Neural cell (in vitro differentiated cells): ENCODE results near the gene SLC6A7. TPM values are rescaled to one million over a fixed set of nuclear protein-coding genes. Genes with fewer than 3 reads are reported as not detected.

Experiments used
- H2AFZ ChIP-seq: fragments of 200-600, 300-800 bp; sonication (generic), shearing (Covaris generic); 2 replicates; pipeline ENCODE4 v1.6.0; 2014; ENCODE audit warnings: low read depth, mild to moderate bottlenecking, antibody characterized with exemption, low read length, moderate library complexity
- H3F3A ChIP-seq: fragments of 200-600 bp; shearing (Covaris generic); 2 replicates; pipeline ENCODE4 v1.6.1; 2016; ENCODE audit warnings: mild to moderate bottlenecking, moderate library complexity, mixed read lengths, antibody characterized with exemption, low read length; ENCODE audit not compliant: insufficient read depth, poor library complexity, severe bottlenecking
- H3K27ac ChIP-seq: fragments of 200-600, 300-800 bp; sonication (generic), shearing (Covaris generic); 2 replicates; pipeline ENCODE4 v1.5.1; 2014; ENCODE audit warnings: mild to moderate bottlenecking, low read length, moderate library complexity
- H3K27me3 ChIP-seq: fragments of 300-800, 200-600 bp; sonication (generic), shearing (Covaris generic); 2 replicates; pipeline ENCODE4 v1.6.0; 2014; ENCODE audit warnings: mild to moderate bottlenecking, low read depth, low read length, moderate library complexity; ENCODE audit not compliant: insufficient read depth
- H3K36me3 ChIP-seq: fragments of 300-800, 200-600 bp; sonication (generic), shearing (Covaris generic); 2 replicates; pipeline ENCODE4 v1.5.1; 2014; ENCODE audit warnings: mild to moderate bottlenecking, antibody characterized with exemption, low read length, moderate library complexity; ENCODE audit not compliant: insufficient read depth
- H3K4me2 ChIP-seq: fragments of 300-800, 200-600 bp; sonication (generic), shearing (Covaris generic); 2 replicates; pipeline ENCODE4 v1.6.0; 2014; ENCODE audit warnings: mild to moderate bottlenecking, low read length
- H3K4me3 ChIP-seq: fragments of 300-800, 200-600 bp; sonication (generic), shearing (Covaris generic); 2 replicates; pipeline ENCODE4 v1.5.1; 2014; ENCODE audit warnings: mild to moderate bottlenecking, low read length, moderate library complexity
- H3K79me2 ChIP-seq: fragments of 200-600 bp; shearing (Covaris generic); replicated peaks from 2 replicates; pipeline ENCODE4 v1.6.0; 2014; ENCODE audit warnings: mild to moderate bottlenecking, low read length, moderate library complexity; ENCODE audit not compliant: insufficient read depth
- H3K9ac ChIP-seq: fragments of 300-800, 200-600 bp; sonication (generic), shearing (Covaris generic); 2 replicates; pipeline ENCODE4 v1.6.1; 2016; ENCODE audit warnings: mild to moderate bottlenecking, low read length, mixed read lengths
- H3K9me2 ChIP-seq: fragments of 200-600 bp; shearing (Covaris generic); 2 replicates; pipeline ENCODE4 v1.6.1; 2016; ENCODE audit warnings: mild to moderate bottlenecking, low read length, mixed read lengths; ENCODE audit not compliant: insufficient read depth
- H3K9me3 ChIP-seq: fragments of 200-600, 300-800 bp; sonication (generic), shearing (Covaris generic); 2 replicates; pipeline ENCODE4 v1.6.1; 2016; ENCODE audit warnings: mild to moderate bottlenecking, mixed run types, low read length, moderate library complexity, mixed read lengths
- H4K20me1 ChIP-seq: fragments of 200-600 bp; shearing (Covaris generic); 2 replicates; pipeline ENCODE4 v1.6.1; 2016; ENCODE audit warnings: mild to moderate bottlenecking, mixed run types; ENCODE audit not compliant: insufficient read depth
- EP300 ChIP-seq: fragments of 450-650 bp; conservative IDR thresholded peaks from 2 replicates; pipeline ENCODE4 v1.6.1; 2014; ENCODE audit warnings: antibody characterized with exemption, mild to moderate bottlenecking, moderate library complexity; ENCODE audit not compliant: poor library complexity, severe bottlenecking
- EZH2 ChIP-seq: fragments of 200-600, 300-800 bp; shearing (Covaris generic), sonication (generic); IDR thresholded peaks from 2 replicates; pipeline ENCODE4 v1.6.1; 2014; ENCODE audit warnings: antibody characterized with exemption, low read length, borderline replicate concordance, mild to moderate bottlenecking; ENCODE audit not compliant: insufficient read depth, poor library complexity, severe bottlenecking
- MXI1 ChIP-seq: fragments of 450-650 bp; conservative IDR thresholded peaks from 2 replicates; pipeline ENCODE4 v1.6.1; 2014; ENCODE audit warnings: antibody characterized with exemption, mild to moderate bottlenecking; ENCODE audit not compliant: poor library complexity, severe bottlenecking
- POLR2AphosphoS5 ChIP-seq: IDR thresholded peaks from 2 replicates; pipeline ENCODE4 v1.6.1; 2012
- RAD21 ChIP-seq: fragments of 450-650 bp; conservative IDR thresholded peaks from 2 replicates; pipeline ENCODE4 v1.6.1; 2014; ENCODE audit warnings: antibody characterized with exemption, mild to moderate bottlenecking, moderate library complexity
- REST ChIP-seq: IDR thresholded peaks from 2 replicates; pipeline ENCODE4 v1.6.1; 2012; ENCODE audit warnings: borderline replicate concordance
- SMC3 ChIP-seq: fragments of 450-650 bp; conservative IDR thresholded peaks from 2 replicates; pipeline ENCODE4 v1.6.1; 2014; ENCODE audit warnings: antibody characterized with exemption, mild to moderate bottlenecking, moderate library complexity; ENCODE audit not compliant: poor library complexity
- TAF1 ChIP-seq: IDR thresholded peaks from 2 replicates; pipeline ENCODE4 v1.6.1; 2012; ENCODE audit warnings: low read depth
- polyA plus RNA-seq: library from polyadenylated mRNA; depleted of rRNA; stranded (reverse); fragments of >200 nt; gene quantifications from 2 replicates; pipeline ENCODE4 v1.2.3, GENCODE V29; 2014
- TF ChIP-seq, protein P1 (sequence below): fragments of 450-650 bp; IDR thresholded peaks from 2 replicates; pipeline ENCODE4 v1.5.1; 2014; ENCODE audit warnings: antibody characterized with exemption, mild to moderate bottlenecking, moderate library complexity; ENCODE audit not compliant: poor library complexity, severe bottlenecking

SLC6A7 gene
- polyA plus RNA-seq, 1 donor from 2014 or later = 4.6 TPM

DNA sequence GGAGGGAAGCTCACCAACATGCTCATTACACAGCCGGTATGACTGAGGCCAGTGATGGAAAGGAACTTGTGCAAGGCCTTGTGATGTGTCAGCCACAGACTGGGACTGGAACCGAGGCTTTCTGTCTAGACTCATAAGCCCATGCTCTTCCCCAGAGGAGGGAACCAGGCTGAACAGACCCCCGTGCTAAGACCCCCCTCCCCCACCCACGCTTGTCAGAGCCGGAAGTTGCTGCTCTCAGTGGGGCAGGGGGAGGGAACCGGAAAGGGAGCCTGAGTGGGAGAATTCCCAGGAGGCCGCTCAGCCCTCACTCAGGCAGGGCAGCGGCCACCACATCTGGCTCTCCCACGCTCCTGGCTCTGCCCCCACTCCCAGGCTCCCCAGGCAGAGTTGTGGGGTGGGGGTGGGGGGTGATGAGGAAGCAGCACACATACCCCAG, 30.1 kb upstream of the SLC6A7 start:
- no peaks in the 10 kb centered on the region for H3K9me3 ChIP-seq
- H3K9ac ChIP-seq = no peak overlapping the region
- H3K27ac ChIP-seq = no peak overlapping the region
- H3K4me3 ChIP-seq = no peak overlapping the region
- H3K4me2 ChIP-seq = no peak overlapping the region
- H3F3A ChIP-seq = no peaks in the 10 kb centered on the region
- H2AFZ ChIP-seq = no peak overlapping the region
- H3K79me2 ChIP-seq = no peaks in the 10 kb centered on the region
- H4K20me1 ChIP-seq = no peaks in the 10 kb centered on the region
- no peaks in the 10 kb centered on the region for H3K36me3 ChIP-seq
- H3K27me3 ChIP-seq = no peaks in the 10 kb centered on the region
- TF ChIP-seq EP300 (no peak), EZH2 (no peak), REST (no peak), SMC3 (no peak), TAF1 (no peak), RAD21 (no peak)
- TF ChIP-seq, protein P1, sequence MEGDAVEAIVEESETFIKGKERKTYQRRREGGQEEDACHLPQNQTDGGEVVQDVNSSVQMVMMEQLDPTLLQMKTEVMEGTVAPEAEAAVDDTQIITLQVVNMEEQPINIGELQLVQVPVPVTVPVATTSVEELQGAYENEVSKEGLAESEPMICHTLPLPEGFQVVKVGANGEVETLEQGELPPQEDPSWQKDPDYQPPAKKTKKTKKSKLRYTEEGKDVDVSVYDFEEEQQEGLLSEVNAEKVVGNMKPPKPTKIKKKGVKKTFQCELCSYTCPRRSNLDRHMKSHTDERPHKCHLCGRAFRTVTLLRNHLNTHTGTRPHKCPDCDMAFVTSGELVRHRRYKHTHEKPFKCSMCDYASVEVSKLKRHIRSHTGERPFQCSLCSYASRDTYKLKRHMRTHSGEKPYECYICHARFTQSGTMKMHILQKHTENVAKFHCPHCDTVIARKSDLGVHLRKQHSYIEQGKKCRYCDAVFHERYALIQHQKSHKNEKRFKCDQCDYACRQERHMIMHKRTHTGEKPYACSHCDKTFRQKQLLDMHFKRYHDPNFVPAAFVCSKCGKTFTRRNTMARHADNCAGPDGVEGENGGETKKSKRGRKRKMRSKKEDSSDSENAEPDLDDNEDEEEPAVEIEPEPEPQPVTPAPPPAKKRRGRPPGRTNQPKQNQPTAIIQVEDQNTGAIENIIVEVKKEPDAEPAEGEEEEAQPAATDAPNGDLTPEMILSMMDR = no peak
- no peaks in the 10 kb centered on the region for H3K9me2 ChIP-seq

DNA sequence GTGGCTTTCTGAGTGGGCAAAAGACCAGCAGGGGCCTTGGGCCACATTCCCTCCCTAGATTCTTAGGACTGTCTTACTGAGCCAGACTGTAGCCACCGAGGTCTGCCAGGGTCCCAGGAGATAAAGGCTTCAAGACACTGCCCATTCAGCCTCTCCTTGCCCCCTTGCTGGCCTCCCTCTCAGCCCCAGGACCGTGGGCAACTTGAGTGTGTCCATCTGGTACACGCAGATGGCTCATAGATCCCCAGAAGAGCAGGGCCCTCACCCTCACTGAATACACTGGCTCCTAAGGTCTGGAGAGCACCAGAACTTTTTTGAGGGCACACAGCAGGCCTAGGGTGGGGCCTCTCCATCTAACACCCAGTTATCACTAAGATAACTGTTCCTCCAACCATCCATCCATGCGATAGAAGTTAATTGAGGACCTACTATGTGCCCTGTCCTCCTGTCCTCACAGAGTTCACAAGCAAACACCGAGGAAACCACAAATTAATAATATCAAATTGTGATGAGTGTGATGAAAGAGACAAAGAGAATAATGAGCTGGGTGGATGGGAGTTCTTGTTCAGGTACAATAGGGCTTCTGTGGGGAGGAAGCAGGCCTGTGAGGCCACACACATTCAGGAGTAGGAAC, 29.3 kb upstream of the SLC6A7 start:
- no peak overlapping the region for H3K4me3 ChIP-seq
- H3K79me2 ChIP-seq = no peaks in the 10 kb centered on the region
- H3K36me3 ChIP-seq = no peaks in the 10 kb centered on the region
- no peaks in the 10 kb centered on the region for H3K9me2 ChIP-seq
- H3K27me3 ChIP-seq = peaks cover 5% of the 10 kb centered on the region
- H3K27ac ChIP-seq = no peak overlapping the region
- H4K20me1 ChIP-seq = no peaks in the 10 kb centered on the region
- TF ChIP-seq SMC3 (no peak), MXI1 (no peak), EP300 (no peak), TAF1 (no peak), REST (no peak), EZH2 (no peak), POLR2AphosphoS5 (no peak)
- TF ChIP-seq, protein P1 = no peak
- no peaks in the 10 kb centered on the region for H3F3A ChIP-seq
- H3K4me2 ChIP-seq = no peak overlapping the region
- H3K9ac ChIP-seq = no peak overlapping the region
- H2AFZ ChIP-seq = no peak overlapping the region
- no peaks in the 10 kb centered on the region for H3K9me3 ChIP-seq
